Right lobe of liver (tissue), 4 donors: ENCODE data around the gene RELCH.

ENCODE experiments used
- POLR2A ChIP-seq: fragments of 450-650 bp; IDR thresholded peaks from one replicate; pipeline ENCODE4 v1.6.1; 2017; ENCODE audit warnings: antibody characterized with exemption, mild to moderate bottlenecking
- TF ChIP-seq, protein P1 (sequence below), 4 donors: fragments of 200-600 bp in 3 of 4; fragments of 450-650 bp in 1 of 4; IDR thresholded peaks; one replicate each; pipeline versions ENCODE4 v1.5.1 to v1.8.0; 2016 to 2022; ENCODE audit warnings: antibody characterized with exemption in 4 of 4, mild to moderate bottlenecking in 2 of 4
- donor health status: DM: no; HTN: no; CAD: no.
- donor health status: DM: no; HTN: no; CAD: no.
- donor health status: DM: no; HTN: yes; CAD: no.

DNA sequence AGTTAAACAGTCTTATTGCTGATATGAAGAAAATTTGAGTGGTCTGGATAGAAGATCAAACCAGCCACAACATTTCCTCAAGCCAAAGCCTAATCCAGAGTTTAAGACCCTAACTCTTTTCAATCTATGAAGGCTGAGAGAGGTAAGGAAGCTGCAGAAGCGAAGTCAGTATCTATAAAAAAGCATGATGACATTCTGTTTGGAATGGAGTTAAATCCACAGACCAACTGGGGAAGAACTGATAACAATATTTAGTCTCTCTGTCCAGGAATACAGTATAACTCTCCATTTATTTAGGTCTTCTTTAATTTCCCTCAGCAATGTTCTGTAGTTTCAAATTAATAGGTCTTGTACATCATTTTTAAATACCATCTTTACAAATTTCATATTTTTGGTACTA lies 16.2 kb upstream of the RELCH start:
- TF ChIP-seq POLR2A: no peak
- TF ChIP-seq, protein P1, sequence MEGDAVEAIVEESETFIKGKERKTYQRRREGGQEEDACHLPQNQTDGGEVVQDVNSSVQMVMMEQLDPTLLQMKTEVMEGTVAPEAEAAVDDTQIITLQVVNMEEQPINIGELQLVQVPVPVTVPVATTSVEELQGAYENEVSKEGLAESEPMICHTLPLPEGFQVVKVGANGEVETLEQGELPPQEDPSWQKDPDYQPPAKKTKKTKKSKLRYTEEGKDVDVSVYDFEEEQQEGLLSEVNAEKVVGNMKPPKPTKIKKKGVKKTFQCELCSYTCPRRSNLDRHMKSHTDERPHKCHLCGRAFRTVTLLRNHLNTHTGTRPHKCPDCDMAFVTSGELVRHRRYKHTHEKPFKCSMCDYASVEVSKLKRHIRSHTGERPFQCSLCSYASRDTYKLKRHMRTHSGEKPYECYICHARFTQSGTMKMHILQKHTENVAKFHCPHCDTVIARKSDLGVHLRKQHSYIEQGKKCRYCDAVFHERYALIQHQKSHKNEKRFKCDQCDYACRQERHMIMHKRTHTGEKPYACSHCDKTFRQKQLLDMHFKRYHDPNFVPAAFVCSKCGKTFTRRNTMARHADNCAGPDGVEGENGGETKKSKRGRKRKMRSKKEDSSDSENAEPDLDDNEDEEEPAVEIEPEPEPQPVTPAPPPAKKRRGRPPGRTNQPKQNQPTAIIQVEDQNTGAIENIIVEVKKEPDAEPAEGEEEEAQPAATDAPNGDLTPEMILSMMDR (IDR thresholded peaks at IDR 0.05): no peak
